ENCODE data around the gene CD58. TPM values are rescaled to one million over a fixed set of nuclear protein-coding genes. Genes with fewer than 3 reads are reported as not detected.
"Not testable (repeated sequence)": the region's sequence is repeated elsewhere in the genome, so short reads cannot be mapped to it uniquely, and the experiment has no call there.

Gene CD58
- total and polyA plus RNA-seq, 11 donors: 19.6 to 45.8 (median 30.8) TPM

DNA sequence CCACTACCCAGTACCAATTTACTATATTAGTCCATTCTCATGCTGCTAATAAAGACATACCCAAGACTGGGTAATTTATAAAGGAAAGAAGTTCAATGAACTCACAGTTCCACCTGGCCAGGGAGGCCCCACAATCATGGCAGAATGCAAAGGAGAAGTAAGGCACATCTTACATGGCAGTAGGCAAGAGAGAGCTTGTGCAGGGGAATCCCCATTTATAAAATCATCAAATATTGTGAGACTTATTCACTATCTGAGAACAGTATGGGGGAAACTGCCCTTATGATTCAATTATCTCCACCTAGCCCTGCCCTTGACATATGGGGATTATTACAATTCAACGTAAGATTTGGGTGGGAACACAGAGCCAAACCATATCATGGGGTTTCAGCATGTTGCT is 6.4 kb downstream of the CD58 start:
- no peak overlapping the region for H3K27ac ChIP-seq
- intact Hi-C loops (cut with DNase I): loop anchor here in 1 of 10 donors (10.0 kb wide), 1 partner anchor 350 kb away; no protein-coding TSS in a partner anchor
- H3K4me3 ChIP-seq: no peak overlapping the region
- H3K4me1 ChIP-seq: peaks cover under 1 to 82% (median 17%) of the 10 kb centered on the region in 12 donors
- no peak for TF ChIP-seq POLR2A (IDR thresholded peaks at IDR 0.05)
- TF ChIP-seq, protein P1, sequence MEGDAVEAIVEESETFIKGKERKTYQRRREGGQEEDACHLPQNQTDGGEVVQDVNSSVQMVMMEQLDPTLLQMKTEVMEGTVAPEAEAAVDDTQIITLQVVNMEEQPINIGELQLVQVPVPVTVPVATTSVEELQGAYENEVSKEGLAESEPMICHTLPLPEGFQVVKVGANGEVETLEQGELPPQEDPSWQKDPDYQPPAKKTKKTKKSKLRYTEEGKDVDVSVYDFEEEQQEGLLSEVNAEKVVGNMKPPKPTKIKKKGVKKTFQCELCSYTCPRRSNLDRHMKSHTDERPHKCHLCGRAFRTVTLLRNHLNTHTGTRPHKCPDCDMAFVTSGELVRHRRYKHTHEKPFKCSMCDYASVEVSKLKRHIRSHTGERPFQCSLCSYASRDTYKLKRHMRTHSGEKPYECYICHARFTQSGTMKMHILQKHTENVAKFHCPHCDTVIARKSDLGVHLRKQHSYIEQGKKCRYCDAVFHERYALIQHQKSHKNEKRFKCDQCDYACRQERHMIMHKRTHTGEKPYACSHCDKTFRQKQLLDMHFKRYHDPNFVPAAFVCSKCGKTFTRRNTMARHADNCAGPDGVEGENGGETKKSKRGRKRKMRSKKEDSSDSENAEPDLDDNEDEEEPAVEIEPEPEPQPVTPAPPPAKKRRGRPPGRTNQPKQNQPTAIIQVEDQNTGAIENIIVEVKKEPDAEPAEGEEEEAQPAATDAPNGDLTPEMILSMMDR (IDR thresholded peaks at IDR 0.05): no peak
- H3K36me3 ChIP-seq: peaks cover 0 to 8% (median 0%) of the 10 kb centered on the region in 9 donors
- peaks cover 0 to 10% (median 0%) of the 10 kb centered on the region in 12 donors for H3K9me3 ChIP-seq
- ATAC-seq (no peak), DNase-seq (no peak)
- no peaks in the 10 kb centered on the region for H3K27me3 ChIP-seq
- 90 to 100% (median 98%) methylated on average over 1 of the region's 1 CpG for WGBS, 4 donors

DNA sequence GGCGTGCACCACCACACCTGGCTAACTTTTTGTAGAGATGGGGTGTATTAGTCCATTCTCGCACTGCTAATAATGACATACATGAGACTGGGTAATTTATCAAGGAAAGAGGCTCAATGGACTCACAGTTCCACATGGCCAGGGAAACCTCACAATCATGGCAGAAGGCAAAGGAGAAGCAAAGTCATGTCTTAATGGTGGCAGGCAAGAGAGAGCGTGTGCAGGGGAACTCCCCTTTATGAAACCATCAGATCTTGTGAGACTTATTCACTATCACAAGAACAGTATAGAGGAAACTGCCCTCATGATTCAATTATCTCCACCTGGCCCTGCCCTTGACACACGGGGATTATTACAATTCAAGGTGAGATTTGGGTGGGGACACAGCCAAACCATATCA is 8.4 kb downstream of the CD58 start:
- H3K27ac ChIP-seq, ATAC-seq, H3K27me3 ChIP-seq, H3K9me3 ChIP-seq, H3K36me3 ChIP-seq, DNase-seq, H3K4me3 ChIP-seq: not testable (repeated sequence)
- intact Hi-C loops (cut with DNase I): loop anchor here in 1 of 10 donors (10.0 kb wide), 1 partner anchor 352 kb away; no protein-coding TSS in a partner anchor
- peaks cover 0 to 80% (median 11%) of the 10 kb centered on the region in 12 donors for H3K4me1 ChIP-seq
- 85 to 93% (median 92%) methylated on average over 4 of the region's 4 CpGs for WGBS, 4 donors

DNA sequence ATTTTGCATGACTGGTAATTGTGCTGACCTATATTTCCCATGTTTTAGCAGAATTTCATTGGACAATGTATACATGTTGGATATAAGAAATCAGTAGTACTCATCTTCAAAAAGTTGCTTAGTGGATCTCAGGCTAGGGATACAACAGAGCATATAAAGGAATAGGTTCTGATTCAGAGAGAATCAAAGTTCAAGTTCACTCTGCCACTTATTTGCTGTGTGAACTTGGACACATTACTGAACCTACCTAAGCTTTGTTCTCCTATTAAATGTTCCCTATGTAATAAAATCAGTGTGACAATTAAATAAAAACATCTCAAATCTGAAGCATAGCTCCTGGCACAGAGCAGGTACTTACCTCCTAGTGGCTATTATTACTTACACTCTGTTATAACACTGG is 9.3 kb downstream of the CD58 start:
- Histone ChIP-seq H3K27me3 (no peaks in the 10 kb centered on the region), H3K4me3 (no peak overlapping the region), H3K36me3 (peaks cover 0 to 8% (median 0%) of the 10 kb centered on the region in 9 donors), H3K27ac (no peak overlapping the region), H3K9me3 (peaks cover 0 to 10% (median 0%) of the 10 kb centered on the region in 12 donors), H3K4me1 (peaks cover 0 to 83% (median 17%) of the 10 kb centered on the region in 12 donors)
- TF ChIP-seq, protein P1 (IDR thresholded peaks at IDR 0.05): no peak
- no peak for TF ChIP-seq POLR2A (IDR thresholded peaks at IDR 0.05)
- DNase-seq: no peak
- ATAC-seq: no peak
- intact Hi-C loops (cut with DNase I): loop anchor here in 1 of 10 donors (10.0 kb wide), 1 partner anchor 353 kb away; no protein-coding TSS in a partner anchor

DNA sequence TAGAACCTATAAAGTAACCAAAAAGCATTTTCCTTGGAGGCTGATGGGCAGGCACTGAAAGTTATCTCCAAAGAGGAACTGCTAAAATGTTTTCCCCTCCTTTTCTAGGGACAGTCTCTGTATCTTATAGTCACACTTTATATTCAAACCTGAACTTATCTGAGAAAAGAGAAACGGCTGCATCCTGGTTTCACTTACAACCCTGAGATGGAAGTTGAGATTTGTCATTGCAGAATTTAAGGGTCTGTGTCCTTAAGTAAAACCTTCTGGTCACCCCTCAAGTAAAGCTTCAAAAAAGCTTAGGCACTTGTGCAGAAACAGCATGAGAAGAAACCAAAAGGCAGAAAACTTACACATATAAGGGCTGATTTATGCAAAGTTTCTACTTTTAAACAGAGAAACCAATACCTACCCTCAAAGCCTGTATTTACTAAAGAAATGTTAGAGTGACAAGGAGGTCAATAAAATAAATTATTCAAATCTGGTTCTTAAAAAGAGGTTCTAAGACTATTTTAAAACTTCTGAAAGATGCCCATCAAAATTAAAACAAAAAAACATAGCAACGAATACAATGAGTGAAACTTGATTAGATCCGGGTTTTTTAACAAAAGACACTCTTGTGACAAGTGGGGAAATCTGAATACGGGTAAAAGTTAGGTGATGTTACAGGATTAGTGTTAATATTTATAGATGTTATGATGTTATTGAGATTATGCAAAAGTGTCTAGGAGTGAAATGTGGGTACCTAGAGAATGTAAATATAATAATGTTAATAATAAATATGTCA is 9.9 kb downstream of the CD58 start:
- intact Hi-C loops (cut with DNase I): loop anchor here in 1 of 10 donors (10.0 kb wide), 1 partner anchor 354 kb away; no protein-coding TSS in a partner anchor
- DNase-seq (no peak), ATAC-seq (no peak)
- TF ChIP-seq, protein P1 (IDR thresholded peaks at IDR 0.05): no peak
- TF ChIP-seq POLR2A (IDR thresholded peaks at IDR 0.05): no peak
- no peak overlapping the region for H3K27ac ChIP-seq
- H3K9me3 ChIP-seq: peaks cover 0 to 10% (median 0%) of the 10 kb centered on the region in 12 donors
- H3K27me3 ChIP-seq: no peaks in the 10 kb centered on the region
- no peak overlapping the region for H3K4me3 ChIP-seq
- 68 to 79% (median 71%) methylated on average over 4 of the region's 4 CpGs for WGBS, 4 donors
- H3K4me1 ChIP-seq: peaks cover 0 to 83% (median 20%) of the 10 kb centered on the region in 12 donors
- H3K36me3 ChIP-seq: peaks cover 0 to 8% (median 0%) of the 10 kb centered on the region in 9 donors
